Prostate gland (tissue), 2 donors: Measurements from ENCODE around the gene METTL1.

Source experiments
- CTCF ChIP-seq, 4 experiments: fragments of 200-600 bp in 2 of 4; fragments of 450-650 bp in 2 of 4; sonication (generic) in 2 of 4; IDR thresholded peaks; 1 replicate in 3 of 4; 2 replicates in 1 of 4; pipeline ENCODE4 v1.5.1; 2016 to 2019; ENCODE audit warnings: antibody characterized with exemption in 4 of 4, mild to moderate bottlenecking in 2 of 4, moderate library complexity in 2 of 4
- POLR2A ChIP-seq: fragments of 450-650 bp; IDR thresholded peaks from one replicate; pipeline ENCODE4 v1.6.1; 2016; ENCODE audit warnings: antibody characterized with exemption, mild to moderate bottlenecking

GRCh38 chr12:57754411-57755193 is 17.3 kb downstream of the METTL1 start, which contains the start of gene MARCHF9:
- TF ChIP-seq CTCF (IDR thresholded peaks at IDR 0.05): no peak
- TF ChIP-seq POLR2A: peak; percentile 19
